GM18526 (cell line): ENCODE data around the gene PSME1.

Experiments
- POLR2A ChIP-seq: IDR thresholded peaks from 3 replicates; pipeline ENCODE4 v1.6.1; 2011; ENCODE audit not compliant: insufficient read length; ENCODE audit errors: extremely low read depth

The PSME1 gene

GRCh38 chr14:24165785-24166184 lies 29.8 kb downstream of the PSME1 start:
- no peak for TF ChIP-seq POLR2A

GRCh38 chr14:24167469-24168114 lies 31.6 kb downstream of the PSME1 start:
- no peak for TF ChIP-seq POLR2A

GRCh38 chr14:24171422-24172260 lies 35.6 kb downstream of the PSME1 start, which contains the start of gene REC8:
Gene REC8, plus strand, starts transcription at chr14:24172080. Its CDS starts 473 bp downstream, at chr14:24172553.
- no peak for TF ChIP-seq POLR2A

GRCh38 chr14:24172261-24172860 lies 36.4 kb downstream of the PSME1 start:
- no peak for TF ChIP-seq POLR2A

- TF ChIP-seq POLR2A, result no peak
These were observed 36.9 kb downstream of the PSME1 start for GRCh38 chr14:24172871-24173281.

- TF ChIP-seq POLR2A, result no peak
These were observed 40.6 kb downstream of the PSME1 start for GRCh38 chr14:24176599-24176998.

- TF ChIP-seq POLR2A, result no peak
These were observed 41.2 kb downstream of the PSME1 start for GRCh38 chr14:24177041-24177825.

- TF ChIP-seq POLR2A, result no peak
These were observed 41.9 kb downstream of the PSME1 start for GRCh38 chr14:24177891-24178290.

- TF ChIP-seq POLR2A, result no peak
These were observed 42.6 kb downstream of the PSME1 start for GRCh38 chr14:24178399-24179178.

- no peak for TF ChIP-seq POLR2A
These were observed 43.4 kb downstream of the PSME1 start for GRCh38 chr14:24179294-24179960.

GRCh38 chr14:24179961-24180796 lies 44.2 kb downstream of the PSME1 start:
- TF ChIP-seq POLR2A, result no peak

- no peak for TF ChIP-seq POLR2A
These were observed 45.5 kb downstream of the PSME1 start for GRCh38 chr14:24181371-24182077.

- peak; percentile 34 for TF ChIP-seq POLR2A
These were observed 46.3 kb downstream of the PSME1 start for GRCh38 chr14:24182110-24182882.
